IMR-90 (cell line): ENCODE data around the gene JPT1. TPM values are rescaled to one million over a fixed set of nuclear protein-coding genes. Genes with fewer than 3 reads are reported as not detected.
A peak's percentile ranks its signal among the peaks of the same experiment; 100 is the strongest.

ENCODE experiments used
- ATAC-seq: fragments of 200-7000 bp; cut with Tn5 transposase; 2 replicates; pipeline ENCODE4 v1.9.1; 2020; ENCODE audit warnings: low read depth, mild to moderate bottlenecking, moderate library complexity
- BruUV-seq: library from RNA; stranded (reverse); fragments of 400-500 nt; replicated peaks from 2 replicates; lab custom pipeline; 2021; lab: Mats Ljungman, UMichigan
- CTCF ChIA-PET: fragments of 300-600 bp; formaldehyde crosslinking; extraction: SDS; loops from one replicate; lab custom pipeline; 2021; ENCODE audit warnings: antibody characterized with exemption; lab: Yijun Ruan, JAX
- POLR2A ChIA-PET: fragments of 300-600 bp; sonication (Branson Sonifier 250); formaldehyde crosslinking; loops from one replicate; lab custom pipeline; 2022; ENCODE audit warnings: antibody characterized with exemption; ENCODE audit not compliant: unreplicated experiment; lab: Charles Lee
- DNase-seq: peaks from one replicate; pipeline ENCODE4 v3.0.0; 2013
- H2AFZ ChIP-seq: replicated peaks from 2 replicates; pipeline ENCODE3; 2013; ENCODE audit warnings: low read length, mild to moderate bottlenecking; ENCODE audit not compliant: poor library complexity
- H2AK5ac ChIP-seq: 2 replicates; pipeline ENCODE4 v1.6.1; 2013; ENCODE audit warnings: low read depth, low read length, inconsistent platforms
- H2AK9ac ChIP-seq: replicated peaks from 2 replicates; pipeline ENCODE3; 2013; ENCODE audit warnings: mild to moderate bottlenecking, low read depth, low read length, moderate library complexity; ENCODE audit not compliant: poor library complexity
- H2BK120ac ChIP-seq: 2 replicates; pipeline ENCODE4 v1.6.1; 2013; ENCODE audit warnings: low read depth, low read length, inconsistent platforms
- H2BK15ac ChIP-seq: 3 replicates; pipeline ENCODE4 v1.6.1; 2013; ENCODE audit warnings: low read depth, low read length, inconsistent platforms
- H2BK20ac ChIP-seq: 2 replicates; pipeline ENCODE4 v1.6.1; 2013; ENCODE audit warnings: low read depth, mild to moderate bottlenecking, inconsistent platforms, low read length, moderate library complexity
- H2BK5ac ChIP-seq: 2 replicates; pipeline ENCODE4 v1.6.1; 2013; ENCODE audit warnings: mild to moderate bottlenecking, low read depth, low read length, inconsistent platforms; ENCODE audit not compliant: poor library complexity, severe bottlenecking
- H3K14ac ChIP-seq: replicated peaks from 2 replicates; pipeline ENCODE4 v1.6.1; 2013; ENCODE audit warnings: low read depth, low read length, inconsistent platforms
- H3K18ac ChIP-seq: 2 replicates; pipeline ENCODE4 v1.6.1; 2013; ENCODE audit warnings: low read depth, low read length, control low read depth
- H3K23ac ChIP-seq: 2 replicates; pipeline ENCODE4 v1.6.1; 2013; ENCODE audit warnings: low read depth, low read length, inconsistent platforms
- H3K27ac ChIP-seq: 2 replicates; pipeline ENCODE4 v1.5.1; 2013; ENCODE audit warnings: mild to moderate bottlenecking, control low read depth, low read length; ENCODE audit not compliant: insufficient read depth
- H3K27me3 ChIP-seq: 2 replicates; pipeline ENCODE4 v1.6.1; 2013; ENCODE audit warnings: low read length; ENCODE audit not compliant: control insufficient read depth, insufficient read depth
- H3K36me3 ChIP-seq: 2 replicates; pipeline ENCODE4 v1.6.1; 2013; ENCODE audit warnings: low read length, mixed read lengths; ENCODE audit not compliant: control insufficient read depth, insufficient read depth
- H3K4ac ChIP-seq: 2 replicates; pipeline ENCODE4 v1.6.1; 2013; ENCODE audit warnings: low read depth, low read length, inconsistent platforms
- H3K4me1 ChIP-seq: 2 replicates; pipeline ENCODE4 v1.6.1; 2013; ENCODE audit warnings: low read length, mixed read lengths; ENCODE audit not compliant: control insufficient read depth, insufficient read depth
- H3K4me2 ChIP-seq: 2 replicates; pipeline ENCODE4 v1.6.1; 2013; ENCODE audit warnings: low read depth, mild to moderate bottlenecking, control low read depth, low read length, moderate library complexity
- H3K4me3 ChIP-seq: 2 replicates; pipeline ENCODE4 v1.5.1; 2013; ENCODE audit warnings: low read depth, mild to moderate bottlenecking, control low read depth, low read length, moderate library complexity; ENCODE audit not compliant: insufficient read depth
- H3K56ac ChIP-seq: 2 replicates; pipeline ENCODE4 v1.6.1; 2013; ENCODE audit warnings: low read length, inconsistent platforms; ENCODE audit not compliant: insufficient read depth; ENCODE audit errors: extremely low read depth
- H3K79me1 ChIP-seq, 2 experiments: 2 replicates each; pipeline ENCODE4 v1.6.1; 2013; ENCODE audit warnings: low read length in 2 of 2, inconsistent platforms in 1 of 2, low read depth in 1 of 2
- H3K9ac ChIP-seq: 2 replicates; pipeline ENCODE4 v1.6.1; 2013; ENCODE audit warnings: low read depth, low read length, control low read depth
- H3K9me1 ChIP-seq: 2 replicates; pipeline ENCODE4 v1.6.1; 2013; ENCODE audit warnings: low read length, inconsistent platforms; ENCODE audit not compliant: insufficient read depth
- H3K9me3 ChIP-seq: 2 replicates; pipeline ENCODE4 v1.6.1; 2013; ENCODE audit warnings: low read length; ENCODE audit not compliant: control insufficient read depth, insufficient read depth
- H4K20me1 ChIP-seq: 2 replicates; pipeline ENCODE4 v1.6.1; 2013; ENCODE audit warnings: low read length, inconsistent platforms; ENCODE audit not compliant: insufficient read depth
- H4K5ac ChIP-seq: 2 replicates; pipeline ENCODE4 v1.6.1; 2013; ENCODE audit warnings: mild to moderate bottlenecking, low read depth, low read length, control low read depth
- H4K8ac ChIP-seq, 2 experiments: 2 replicates each; pipeline ENCODE4 v1.6.1; 2013; ENCODE audit warnings: low read depth in 2 of 2, low read length in 2 of 2, control low read depth in 1 of 2, inconsistent platforms in 1 of 2
- H4K91ac ChIP-seq: 2 replicates; pipeline ENCODE4 v1.6.1; 2013; ENCODE audit warnings: low read depth, low read length, inconsistent platforms; ENCODE audit not compliant: insufficient read depth
- CHD1 ChIP-seq: IDR thresholded peaks from 2 replicates; pipeline ENCODE4 v1.6.1; 2012; ENCODE audit warnings: low read depth, low read length, improper control_type of control experiment
- MAZ ChIP-seq: IDR thresholded peaks from 2 replicates; pipeline ENCODE4 v1.6.1; 2012; ENCODE audit warnings: low read depth, mild to moderate bottlenecking, low read length, improper control_type of control experiment, moderate library complexity, borderline replicate concordance
- MXI1 ChIP-seq: IDR thresholded peaks from 2 replicates; pipeline ENCODE4 v1.6.1; 2012; ENCODE audit warnings: low read depth, mild to moderate bottlenecking, low read length, moderate library complexity, borderline replicate concordance
- WGBS, 2 experiments: methylation state at CpG; one replicate each; pipeline versions ENCODE4 v1.1.5 to v1.1.7; 2013; ENCODE audit warnings: missing lambda C conversion rate in 2 of 2; ENCODE audit not compliant: insufficient read length in 1 of 2; ENCODE audit errors: extremely low coverage in 2 of 2; 5-methylcytosine and 5-hydroxymethylcytosine counted together
- dilution Hi-C: fragments of 300-500 bp; cut with HindIII; formaldehyde crosslinking; loops from one replicate; pipeline ENCODE4 v1.14.3; 2018; ENCODE audit warnings: low sequenced_read_pairs; ENCODE audit not compliant: unreplicated experiment
- in situ Hi-C: fragments of 300-500 bp; cut with MboI; formaldehyde crosslinking; loops from 3 replicates; pipeline ENCODE4 v1.14.3; 2019; ENCODE audit warnings: low sequenced_read_pairs, inconsistent platforms, mixed read lengths
- intact Hi-C: fragments of 100-400 bp; cut with micrococcal nuclease; formaldehyde crosslinking; loops from 2 replicates; pipeline ENCODE4 v1.10.0; 2022
- polyA plus RNA-seq, 3 experiments: library from polyadenylated mRNA; depleted of rRNA; stranded (reverse); fragments of >200 nt; gene quantifications; 2 replicates each; pipeline ENCODE4 v1.2.3, GENCODE V29; 2012; ENCODE audit warnings: low replicate concordance in 1 of 3
- total RNA-seq: library from RNA; depleted of rRNA; stranded (reverse); fragments of >200 nt; gene quantifications from 2 replicates; pipeline ENCODE4 v1.2.3, GENCODE V29; 2012

Gene JPT1
- total and polyA plus RNA-seq, 2 of the 4 experiments (the other 2 are of a cell fraction): 118 to 272 TPM

DNA sequence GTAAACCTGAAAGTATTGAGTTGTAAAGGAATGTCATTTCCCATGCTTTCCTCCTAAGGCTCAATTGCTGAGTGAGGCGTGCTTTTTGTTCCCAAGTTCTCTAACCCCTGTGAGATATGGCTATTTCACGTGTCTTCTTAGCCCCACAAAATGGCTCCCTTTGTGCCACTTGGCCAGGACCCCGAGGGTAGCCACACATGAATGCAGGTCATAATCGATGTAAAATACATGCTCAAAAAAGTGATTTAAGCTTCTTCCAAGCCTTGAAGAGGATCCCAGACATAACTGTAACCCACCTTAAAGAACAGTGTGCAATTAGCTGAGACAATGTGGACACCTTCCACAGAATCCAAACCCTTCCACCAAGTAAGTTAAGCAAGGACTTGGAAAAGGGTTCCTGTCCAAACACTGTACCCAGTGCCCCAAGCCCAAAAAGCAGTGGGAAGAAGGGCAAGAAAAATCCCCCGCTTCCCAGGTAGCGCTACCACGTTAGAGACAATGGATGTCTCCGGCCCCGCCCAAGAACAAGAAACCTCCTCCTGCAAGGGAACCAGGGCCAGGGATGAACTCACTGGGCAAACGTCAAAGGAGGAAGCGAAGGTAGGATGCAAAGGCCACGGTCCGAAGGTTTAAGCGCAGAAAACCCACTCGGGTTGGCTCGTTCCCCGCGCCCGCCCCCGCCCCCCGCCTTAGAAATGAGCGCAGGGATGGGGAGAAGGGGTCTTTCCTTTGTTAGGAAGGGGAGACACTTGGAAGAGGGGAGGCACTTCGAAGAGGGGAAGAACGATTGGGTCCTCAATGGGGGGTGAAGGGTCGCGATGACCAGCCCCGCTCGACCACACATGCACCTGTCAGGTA is 1.2 kb downstream of the JPT1 start:
- H4K91ac ChIP-seq: peak overlapping the region; percentile 45
- DNase-seq: peak; percentile 28
- H2BK15ac ChIP-seq: no peak overlapping the region
- H3K4ac ChIP-seq: peak overlapping the region; percentile 73
- CTCF ChIA-PET: no interaction called here
- peak overlapping the region; percentile 12 for H2BK5ac ChIP-seq
- no peaks in the 10 kb centered on the region for H3K9me3 ChIP-seq
- peak overlapping the region; percentile 96 for H3K23ac ChIP-seq
- WGBS, 2 experiments: 0% methylated on average over 4 of the region's 28 CpGs; no CpG with 5 or more reads in 1 of the 2 experiments
- peak overlapping the region; percentile 96 for H3K4me2 ChIP-seq
- no peaks in the 10 kb centered on the region for H3K4me1 ChIP-seq
- H3K14ac ChIP-seq: peak overlapping the region; percentile 85
- peaks cover 6% of the 10 kb centered on the region; the same call in 1 of the 2 replicates for H3K9me1 ChIP-seq
- dilution Hi-C loops: no loop called here
- H3K56ac ChIP-seq: peak overlapping the region; percentile 66
- H3K9ac ChIP-seq: peak overlapping the region; percentile 74
- H3K18ac ChIP-seq: no peak overlapping the region
- peak; percentile 54; the same call in 1 of the 2 replicates for TF ChIP-seq MXI1
- TF ChIP-seq MAZ: no peak
- TF ChIP-seq CHD1: no peak
- intact Hi-C loops: loop anchor here (2.0 kb wide), 1 partner anchor 14 kb away; no protein-coding TSS in a partner anchor
- in situ Hi-C loops: no loop called here
- BruUV-seq: no TSS peak
- H4K20me1 ChIP-seq: peaks cover 20% of the 10 kb centered on the region
- peak overlapping the region; percentile 13 to 84 for H4K8ac ChIP-seq
- no peaks in the 10 kb centered on the region for H3K27me3 ChIP-seq
- peaks cover 4% of the 10 kb centered on the region for H3K36me3 ChIP-seq
- peak overlapping the region; percentile 87 for H2AK5ac ChIP-seq
- peaks cover 12 to 38% of the 10 kb centered on the region in 2 experiments for H3K79me1 ChIP-seq
- H3K27ac ChIP-seq: peak overlapping the region; percentile 74
- ATAC-seq: no peak
- H4K5ac ChIP-seq: peak overlapping the region; percentile 58; the same call in 1 of the 2 replicates
- H2BK20ac ChIP-seq: no peak overlapping the region
- no peak overlapping the region for H2BK120ac ChIP-seq
- peak overlapping the region; percentile 91 for H2AFZ ChIP-seq
- peak overlapping the region; percentile 99 for H2AK9ac ChIP-seq
- POLR2A ChIA-PET: no interaction called here
- peak overlapping the region; percentile 75 for H3K4me3 ChIP-seq
